ENCODE data around the gene HMGCLL1.

Gene HMGCLL1

GRCh38 chr6:55530931-55531330 is 48.1 kb downstream of the HMGCLL1 start:
- no peak for DNase-seq

DNA sequence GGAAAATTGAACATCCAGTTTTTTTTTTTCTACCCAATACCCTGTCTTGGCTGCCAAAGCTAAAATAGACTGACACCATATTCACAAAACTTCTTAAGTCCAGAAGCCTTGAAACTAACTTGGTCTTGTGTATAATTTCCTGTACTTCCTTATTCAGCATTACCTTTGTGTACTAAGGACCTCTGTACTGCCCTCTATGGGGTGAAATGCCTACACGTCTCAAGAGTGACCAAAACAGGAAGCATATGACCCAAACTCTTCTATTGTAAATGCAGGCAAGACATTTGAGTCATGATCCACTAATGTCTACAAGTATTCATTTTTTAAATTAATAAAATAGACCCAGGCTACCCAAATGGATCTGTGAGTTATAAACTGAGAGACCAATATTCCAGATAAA is 50.4 kb downstream of the HMGCLL1 start:
- DNase-seq, result no peak

GRCh38 chr6:55524441-55524840 is 54.6 kb downstream of the HMGCLL1 start:
- no peak for DNase-seq

DNA sequence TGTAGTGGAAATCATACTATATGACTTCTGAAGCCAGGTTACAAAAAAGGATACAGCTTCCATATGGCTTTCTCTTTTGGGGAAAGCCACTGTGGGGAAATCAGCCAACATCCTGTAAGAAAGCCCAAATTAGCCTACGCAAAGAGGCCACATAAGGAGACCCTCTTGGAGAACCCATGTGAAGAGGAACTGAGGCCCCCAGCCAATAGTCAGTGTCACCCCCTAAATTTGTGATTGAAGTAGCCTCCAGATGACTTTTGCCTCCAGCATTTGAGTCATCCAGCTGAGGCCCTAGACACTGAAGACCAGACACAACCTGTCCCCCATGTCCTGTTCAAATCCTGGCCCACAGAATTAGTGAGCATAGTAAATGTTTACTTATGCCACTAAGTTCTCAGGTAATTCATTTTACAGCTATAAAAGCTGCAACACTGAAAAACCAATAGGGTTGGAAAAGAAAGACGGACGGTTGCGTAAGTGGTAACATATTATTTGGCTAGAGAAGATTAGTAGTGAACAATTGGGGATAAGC is 60.4 kb downstream of the HMGCLL1 start:
- DNase-seq, result no peak

DNA sequence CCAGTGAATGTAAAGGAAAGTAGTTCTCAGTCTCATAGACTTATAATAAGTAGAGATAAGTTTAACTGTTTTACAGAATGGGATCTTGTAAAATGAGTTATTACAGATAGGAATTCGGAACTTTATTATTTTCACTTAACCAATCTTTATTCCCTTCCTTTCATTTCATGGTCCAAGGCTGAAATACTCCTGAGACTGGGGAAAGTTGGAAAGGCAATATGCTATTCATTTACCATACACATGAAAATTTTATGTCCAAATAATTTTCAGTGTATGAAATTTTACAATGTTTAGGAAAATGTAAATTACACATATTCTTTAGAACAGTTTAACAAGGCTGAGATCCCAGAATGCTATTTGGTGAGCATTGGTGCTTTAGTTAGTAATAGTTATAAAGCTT is 62.3 kb downstream of the HMGCLL1 start:
- DNase-seq, result no peak

- no peak for DNase-seq
Observed at GRCh38 chr6:55512904-55513303, 66.1 kb downstream of the HMGCLL1 start.

DNA sequence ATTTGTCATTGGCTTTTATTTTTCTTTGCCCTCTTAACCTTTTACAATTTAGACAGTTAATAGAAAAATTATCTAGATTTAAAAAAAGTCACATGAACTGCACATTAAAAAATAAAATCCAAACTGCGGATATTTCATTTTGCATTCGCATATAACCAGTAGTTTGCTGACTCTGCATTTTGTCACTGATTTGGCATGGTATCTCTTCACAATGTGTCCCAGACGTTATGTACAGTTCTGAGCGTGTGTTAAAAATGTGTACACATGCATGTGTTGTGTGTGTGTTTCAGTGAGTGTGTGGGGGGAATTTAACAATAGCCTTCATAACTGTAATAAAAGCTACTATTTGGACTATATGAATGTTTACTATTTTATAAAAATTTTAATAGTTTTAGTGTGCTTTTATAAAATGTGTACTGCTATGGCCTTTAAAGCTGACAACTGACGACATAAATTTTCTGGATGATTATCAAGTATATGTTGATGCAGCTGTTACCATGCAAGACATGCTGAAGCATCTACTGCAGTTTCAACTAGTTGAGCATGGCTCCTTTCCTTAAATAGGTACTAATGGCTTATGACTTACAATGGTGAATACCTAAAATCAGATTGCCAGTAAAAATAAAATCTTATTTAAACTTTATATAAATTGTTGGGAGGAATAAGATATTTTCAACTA is 67.7 kb downstream of the HMGCLL1 start:
- DNase-seq, result no peak

DNA sequence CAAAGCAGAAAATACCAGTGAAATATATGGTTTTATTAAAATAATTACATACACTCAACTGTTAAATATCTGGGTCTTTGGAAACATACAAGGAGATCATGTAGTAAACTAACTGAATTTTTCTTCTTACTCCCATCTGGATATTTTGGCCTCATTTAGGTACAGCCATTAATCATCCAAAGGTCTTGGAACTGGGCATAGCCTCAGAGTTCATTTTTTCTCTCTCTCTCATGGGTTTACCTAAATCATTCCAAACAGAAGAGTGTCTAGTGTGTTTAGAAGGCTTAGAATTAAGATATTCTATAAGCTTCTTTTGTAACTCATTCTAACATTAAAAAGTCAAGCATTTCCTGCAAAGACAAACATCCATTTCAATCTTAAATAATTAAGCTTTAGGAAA is 79.4 kb downstream of the HMGCLL1 start:
- no peak for DNase-seq

- DNase-seq, result no peak
Observed at GRCh38 chr6:55497694-55498093, 81.3 kb downstream of the HMGCLL1 start.

- DNase-seq, result no peak
Observed at GRCh38 chr6:55496201-55496600, 82.8 kb downstream of the HMGCLL1 start.

GRCh38 chr6:55495277-55495676 is 83.7 kb downstream of the HMGCLL1 start:
- DNase-seq, result no peak

DNA sequence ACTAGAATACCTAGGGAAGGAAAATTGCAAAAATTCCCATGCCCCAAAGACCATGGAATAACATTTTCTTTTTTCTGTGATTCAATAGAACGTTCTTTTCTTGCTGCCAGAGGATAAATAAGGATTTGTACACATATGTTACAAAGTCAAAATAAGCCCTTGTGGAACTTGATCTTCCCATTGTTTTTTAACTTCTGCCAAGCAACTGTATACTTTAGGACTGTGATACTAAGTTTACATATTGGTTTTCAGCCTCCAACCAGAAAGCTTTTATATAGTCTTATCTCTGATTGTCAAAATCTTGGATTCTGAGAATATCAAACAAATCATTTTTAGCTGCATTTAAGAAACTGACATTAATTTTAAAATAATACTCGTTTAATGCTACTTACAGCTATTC is 84.6 kb downstream of the HMGCLL1 start:
- DNase-seq, result no peak

DNA sequence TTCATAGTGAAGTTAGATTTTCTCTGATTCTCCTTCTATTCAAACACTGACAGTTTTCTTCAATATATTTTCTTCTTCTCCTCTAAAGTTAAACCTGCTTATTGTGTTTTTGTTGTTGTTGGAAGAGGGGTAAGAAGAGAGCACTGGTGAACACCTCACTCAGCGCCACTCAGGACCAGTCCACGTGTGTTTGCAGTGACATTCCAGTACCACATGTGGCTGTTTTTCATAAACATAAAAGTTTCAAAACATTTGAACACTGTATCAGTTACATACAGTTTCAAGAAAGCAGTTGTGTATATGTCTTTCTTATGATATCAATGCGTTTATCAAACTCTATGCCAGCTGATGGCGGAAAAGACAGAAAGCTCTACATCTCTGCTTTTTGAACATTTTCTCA is 86.7 kb downstream of the HMGCLL1 start:
- no peak for DNase-seq

DNA sequence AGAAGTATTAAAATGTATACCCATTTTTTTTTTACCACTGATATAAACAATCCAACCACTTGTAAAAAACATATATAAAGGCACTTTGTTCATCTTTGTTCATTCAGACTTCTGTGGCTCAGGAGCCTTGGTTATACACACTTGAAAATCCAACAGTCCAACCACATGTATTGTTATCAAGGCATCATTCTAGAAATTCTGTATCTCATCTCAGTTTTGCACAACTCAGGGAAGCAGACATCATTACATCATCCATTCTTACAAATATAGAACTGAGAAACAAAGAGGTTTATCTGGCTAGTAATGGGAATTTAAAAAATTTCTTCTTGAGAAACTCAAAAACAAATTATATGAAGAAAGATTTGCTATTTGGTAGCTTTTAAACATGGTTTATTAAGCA is 88.1 kb downstream of the HMGCLL1 start:
- no peak for DNase-seq

DNA sequence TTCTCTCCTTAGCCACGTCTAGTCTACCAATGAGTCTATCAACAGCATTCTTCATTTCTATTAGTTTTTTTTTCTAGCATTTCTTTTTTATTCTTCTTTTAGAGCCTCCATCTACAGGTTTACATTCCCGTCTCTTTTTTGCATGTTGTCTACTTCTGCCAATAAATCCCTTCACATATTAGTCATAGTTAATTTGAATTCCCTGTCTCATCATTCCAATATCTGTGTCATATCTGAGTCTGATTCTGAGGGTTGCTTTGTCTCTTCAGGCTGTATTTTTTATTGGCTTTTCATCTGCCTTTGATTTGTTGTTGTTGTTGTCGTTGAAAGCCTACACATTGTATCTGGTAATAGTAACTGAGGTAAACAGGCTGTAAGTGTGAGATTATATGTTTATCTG is 104.6 kb downstream of the HMGCLL1 start:
- no peak for DNase-seq

DNA sequence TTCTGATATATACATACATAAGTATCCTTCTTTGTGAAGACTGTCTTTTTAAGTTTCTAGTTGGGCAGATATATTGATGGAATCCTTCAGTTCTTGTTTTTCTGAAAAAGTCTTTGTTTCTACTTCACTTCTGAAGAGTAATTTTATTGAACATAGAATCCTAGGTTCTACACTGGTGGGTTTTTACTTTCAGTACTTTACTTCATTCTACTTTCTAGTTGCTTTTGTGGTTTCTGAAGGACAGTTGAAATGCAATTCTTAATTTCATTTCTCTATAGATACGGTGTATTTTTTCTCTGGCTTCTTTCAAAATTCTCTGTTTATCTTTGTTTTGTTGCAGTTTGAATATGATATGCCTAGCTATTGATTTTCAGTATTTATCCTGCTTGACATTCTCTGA is 105.3 kb downstream of the HMGCLL1 start:
- no peak for DNase-seq

DNA sequence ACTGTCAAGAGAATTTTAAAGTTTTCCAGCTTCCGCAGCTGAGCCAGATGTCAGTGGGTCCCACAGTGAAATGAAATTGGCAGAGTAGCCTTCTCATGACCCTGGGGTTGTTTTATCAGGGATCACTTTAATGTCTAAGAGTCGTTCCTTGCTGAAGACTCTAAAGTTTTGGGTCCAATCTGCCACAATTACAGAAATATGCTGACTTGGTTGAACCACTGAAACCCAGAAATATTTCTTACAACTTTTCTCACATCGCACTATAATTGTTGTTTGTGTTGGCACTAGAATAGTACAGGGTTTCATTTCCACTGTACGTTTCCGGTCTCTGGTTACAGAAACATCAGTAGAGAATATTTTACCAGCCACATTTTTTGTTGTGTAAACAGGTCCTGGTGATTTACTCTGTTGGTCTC is 109.0 kb downstream of the HMGCLL1 start:
- no peak for DNase-seq

GRCh38 chr6:55456016-55456415 is 123.0 kb downstream of the HMGCLL1 start:
- no peak for DNase-seq

GRCh38 chr6:55450005-55450404 is 129.0 kb downstream of the HMGCLL1 start:
- no peak for DNase-seq

- DNase-seq, result no peak
Observed at GRCh38 chr6:55449225-55449624, 129.8 kb downstream of the HMGCLL1 start.

DNA sequence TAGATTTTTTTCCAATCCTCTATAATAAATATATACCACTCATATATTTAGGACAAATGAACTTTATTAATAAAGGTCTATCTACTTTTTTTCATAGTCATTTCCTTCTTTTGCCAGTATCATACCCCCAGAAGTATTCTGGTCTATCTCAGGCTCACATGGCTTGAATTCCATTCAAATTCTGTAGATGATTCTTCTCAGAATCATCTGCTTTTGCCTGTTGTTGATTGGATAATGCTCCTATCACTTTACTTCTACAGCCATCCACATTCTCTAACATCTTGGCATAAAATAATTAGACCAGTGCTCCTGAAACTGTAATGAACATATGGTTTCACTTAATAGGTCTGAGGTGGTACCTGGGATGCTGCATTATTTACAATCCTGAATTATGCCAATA is 130.5 kb downstream of the HMGCLL1 start:
- no peak for DNase-seq

DNA sequence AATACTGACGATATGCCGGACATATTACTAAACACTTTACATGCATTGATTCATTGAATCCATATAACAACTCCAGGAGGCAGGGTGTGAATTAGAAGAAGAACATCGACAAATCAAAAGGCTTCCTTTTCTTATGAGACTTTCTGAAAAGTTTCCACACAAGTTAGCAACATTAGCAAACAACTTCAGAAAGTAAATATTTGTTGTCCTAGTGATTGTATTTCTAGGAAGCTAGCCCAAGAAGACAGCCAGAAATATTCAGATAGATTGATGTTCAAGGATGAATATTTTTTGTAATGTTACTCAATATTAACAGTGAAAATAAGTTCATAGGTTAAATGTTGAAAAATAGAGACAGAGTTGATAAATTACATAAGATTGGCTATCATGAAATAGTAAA is 131.1 kb downstream of the HMGCLL1 start:
- DNase-seq, result no peak

DNA sequence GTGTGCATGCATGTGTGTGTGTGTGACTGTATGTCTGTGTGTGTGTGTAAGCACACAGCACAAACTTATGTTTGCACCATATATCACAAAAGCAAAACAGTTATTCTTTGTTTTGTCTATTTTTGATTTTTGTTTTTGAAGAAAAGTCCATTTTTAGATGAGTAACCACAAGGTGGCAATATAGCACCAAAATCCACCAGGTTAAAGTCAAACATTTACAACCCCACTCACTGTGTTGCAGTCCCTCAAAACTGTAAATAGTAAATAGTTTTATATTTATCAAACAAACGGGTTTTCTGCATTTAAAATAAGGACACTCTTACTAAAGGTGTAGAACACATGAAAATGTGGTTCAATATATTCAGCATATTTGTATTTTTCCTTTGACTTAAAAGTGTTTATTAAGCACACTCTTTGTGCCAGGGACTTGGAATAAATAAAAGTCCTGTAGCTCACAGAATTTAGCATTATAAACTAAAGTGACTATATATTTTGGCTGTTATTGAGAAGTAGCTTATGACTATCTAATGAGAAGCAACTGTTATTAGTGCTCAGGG is 133.3 kb downstream of the HMGCLL1 start:
- DNase-seq, result no peak

GRCh38 chr6:55443238-55444134 is 135.5 kb downstream of the HMGCLL1 start:
- DNase-seq, result no peak
